HG03457 (cell line): ENCODE results near the gene PCED1B.

Experiments
- ATAC-seq: cut with Tn5 transposase; IDR thresholded peaks from one replicate; pipeline ENCODE4 v1.9.1; 2021; ENCODE audit warnings: moderate number of reproducible peaks; ENCODE audit not compliant: unreplicated experiment

The PCED1B gene

DNA sequence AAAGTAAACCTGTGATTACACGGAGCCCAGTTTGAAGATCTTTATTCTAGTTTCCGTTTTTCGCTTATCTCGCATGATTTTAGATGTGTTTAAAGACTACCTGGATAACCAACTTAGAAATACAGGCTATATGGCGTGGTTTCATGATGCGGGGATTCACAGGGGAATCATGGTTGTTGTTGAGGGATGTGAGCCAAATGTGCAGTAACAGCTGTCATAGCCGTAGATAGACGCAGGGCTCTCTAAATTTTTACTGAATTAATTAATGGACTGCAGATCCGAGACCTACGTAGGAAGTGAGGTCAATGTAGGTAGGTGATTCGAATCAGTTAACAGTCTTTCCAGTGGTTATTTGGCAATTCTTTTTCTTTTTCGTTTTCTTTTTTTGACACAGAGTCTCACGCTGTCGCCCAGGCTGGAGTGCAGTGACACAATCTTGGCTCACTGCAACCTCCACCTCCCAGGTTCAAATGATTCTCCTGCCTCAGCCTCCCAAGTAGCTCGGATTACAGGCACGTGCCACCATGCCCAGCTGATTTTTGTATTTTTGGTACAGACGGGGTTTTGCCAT, 145.2 kb downstream of the PCED1B start:
- no peak for ATAC-seq

DNA sequence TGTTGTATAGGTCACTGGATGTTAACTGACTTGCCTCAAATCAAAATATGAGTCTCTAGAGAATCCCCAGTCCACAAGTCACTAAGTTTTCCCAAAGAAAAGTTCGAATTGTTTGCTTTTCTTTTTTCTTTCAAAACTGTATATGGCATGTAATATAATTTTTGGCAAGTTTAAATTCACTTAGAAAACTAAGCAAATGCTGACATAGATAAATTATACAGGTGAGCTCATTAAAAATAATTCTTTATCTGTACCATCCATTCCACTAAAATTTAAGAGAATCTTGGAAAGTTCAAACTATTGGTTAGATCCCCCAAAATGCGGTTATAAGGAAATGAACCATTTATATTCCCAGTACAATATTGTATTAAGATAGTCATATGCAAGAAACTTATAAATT, 145.9 kb downstream of the PCED1B start:
- no peak for ATAC-seq

- ATAC-seq: no peak
Observed at GRCh38 chr12:47226199-47226598, 146.8 kb downstream of the PCED1B start.

DNA sequence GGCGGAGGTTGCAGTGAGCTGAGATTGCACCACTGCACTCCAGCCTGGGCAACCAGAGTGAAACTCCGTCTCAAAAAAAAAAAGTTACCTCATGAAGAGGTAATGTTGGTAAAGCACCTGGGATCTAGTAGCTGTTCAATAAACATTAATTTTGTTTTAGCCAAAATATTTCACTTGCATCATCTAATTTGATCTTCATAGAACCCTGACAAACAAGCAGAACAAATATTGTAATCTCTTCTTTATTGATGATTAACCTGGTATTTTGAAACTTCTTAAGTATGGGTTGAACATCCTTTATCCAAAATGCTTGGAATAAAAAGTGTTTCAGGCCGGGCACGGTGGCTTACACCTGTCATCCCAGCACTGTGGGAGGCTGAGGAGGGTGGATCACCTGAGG, 149.4 kb downstream of the PCED1B start:
- ATAC-seq: no peak

- no peak for ATAC-seq
Observed at GRCh38 chr12:47231456-47231855, 152.0 kb downstream of the PCED1B start.

DNA sequence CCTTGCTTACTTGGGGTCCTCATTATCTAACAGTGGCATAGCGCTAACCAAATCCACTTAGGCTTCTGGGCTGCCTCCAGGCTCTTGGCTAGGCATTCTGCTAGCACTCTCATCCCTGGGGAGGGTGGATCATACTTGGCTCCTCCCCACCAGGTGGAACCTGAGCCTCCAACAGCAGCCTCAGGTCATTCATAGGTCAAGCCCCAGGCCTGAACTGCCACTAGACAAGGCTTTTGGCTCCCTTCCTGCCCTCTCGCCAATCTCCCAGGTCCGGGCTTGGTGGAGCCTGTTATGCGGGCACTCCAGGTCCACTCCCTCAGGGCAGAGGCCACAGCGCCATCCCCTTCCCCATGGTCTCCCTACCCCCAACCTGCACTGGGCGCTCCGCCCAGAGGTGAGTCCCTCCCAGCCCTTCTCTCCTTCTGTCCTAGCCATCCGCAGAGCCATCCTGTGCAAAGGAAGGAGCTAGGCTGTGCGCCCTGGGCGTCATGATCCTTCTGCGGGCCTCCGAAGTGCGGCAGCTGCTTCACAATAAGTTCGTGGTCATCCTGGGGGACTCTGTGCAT, 155.2 kb downstream of the PCED1B start:
- no peak for ATAC-seq

DNA sequence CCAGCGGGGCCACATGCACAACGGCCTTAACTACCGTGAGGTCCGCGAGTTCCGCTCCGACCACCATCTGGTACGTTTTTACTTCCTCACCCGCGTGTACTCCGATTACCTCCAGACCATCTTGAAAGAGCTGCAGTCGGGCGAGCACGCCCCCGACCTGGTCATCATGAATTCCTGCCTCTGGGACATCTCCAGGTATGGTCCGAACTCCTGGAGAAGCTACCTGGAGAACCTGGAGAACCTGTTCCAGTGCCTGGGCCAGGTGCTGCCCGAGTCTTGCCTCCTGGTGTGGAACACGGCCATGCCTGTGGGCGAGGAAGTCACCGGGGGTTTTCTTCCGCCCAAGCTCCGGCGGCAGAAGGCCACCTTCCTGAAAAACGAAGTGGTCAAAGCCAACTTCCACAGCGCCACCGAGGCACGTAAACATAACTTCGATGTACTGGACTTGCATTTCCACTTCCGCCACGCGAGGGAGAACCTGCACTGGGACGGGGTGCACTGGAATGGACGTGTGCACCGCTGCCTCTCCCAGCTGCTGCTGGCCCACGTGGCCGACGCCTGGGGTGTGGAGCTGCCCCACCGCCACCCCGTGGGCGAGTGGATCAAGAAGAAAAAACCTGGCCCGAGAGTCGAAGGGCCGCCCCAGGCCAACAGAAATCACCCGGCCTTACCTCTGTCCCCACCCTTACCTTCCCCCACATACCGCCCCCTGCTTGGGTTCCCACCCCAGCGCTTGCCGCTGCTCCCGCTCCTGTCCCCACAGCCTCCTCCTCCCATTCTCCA, 156.0 kb downstream of the PCED1B start:
- ATAC-seq: no peak

- no peak for ATAC-seq
Observed at GRCh38 chr12:47236109-47236714, 156.8 kb downstream of the PCED1B start.

GRCh38 chr12:47237751-47238211, 158.4 kb downstream of the PCED1B start:
- ATAC-seq: no peak

- no peak for ATAC-seq
Observed at GRCh38 chr12:47238669-47239114, 159.3 kb downstream of the PCED1B start.

DNA sequence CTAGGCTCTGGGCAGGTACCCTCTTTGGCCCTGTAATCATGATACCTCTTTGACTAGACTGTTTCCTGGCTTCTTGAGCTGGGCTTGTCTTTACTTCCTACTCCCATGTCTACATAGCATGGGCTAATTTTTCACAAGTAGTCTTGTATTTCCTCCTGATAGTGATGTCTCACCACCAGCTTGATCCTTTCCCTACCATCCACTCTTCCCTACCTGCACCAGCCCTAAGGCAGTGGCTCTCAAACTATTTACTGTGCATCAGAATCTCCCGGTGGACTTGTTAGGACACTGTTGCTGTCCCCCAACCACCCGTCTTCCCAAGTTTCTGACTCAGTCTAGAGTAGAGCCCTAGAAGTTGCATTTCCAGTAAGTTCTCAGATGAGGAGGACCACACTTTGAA, 163.0 kb downstream of the PCED1B start:
- ATAC-seq: no peak

DNA sequence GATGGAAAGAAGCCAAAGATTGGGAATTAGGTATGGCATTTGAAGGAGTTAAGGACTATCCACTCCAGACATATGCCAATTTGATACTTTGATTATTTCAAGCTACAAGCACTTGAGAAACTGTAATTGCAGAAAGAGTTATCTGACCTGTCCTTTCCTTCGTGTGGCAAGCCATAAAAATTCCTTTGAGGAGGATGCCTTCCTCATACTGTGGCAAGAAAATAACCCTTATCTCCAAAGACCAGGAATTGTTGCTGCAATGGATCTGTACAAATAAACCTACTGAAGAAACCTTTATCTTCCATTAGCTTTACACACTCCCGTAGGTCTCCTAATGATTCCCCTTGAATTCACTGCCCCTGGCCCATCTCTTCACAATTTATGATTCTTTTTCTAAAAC, 165.4 kb downstream of the PCED1B start:
- ATAC-seq: no peak

GRCh38 chr12:47245623-47246022, 166.2 kb downstream of the PCED1B start:
- no peak for ATAC-seq

- no peak for ATAC-seq
Observed at GRCh38 chr12:47247418-47247817, 168.0 kb downstream of the PCED1B start.

GRCh38 chr12:47249082-47249481, 169.7 kb downstream of the PCED1B start:
- ATAC-seq: no peak

DNA sequence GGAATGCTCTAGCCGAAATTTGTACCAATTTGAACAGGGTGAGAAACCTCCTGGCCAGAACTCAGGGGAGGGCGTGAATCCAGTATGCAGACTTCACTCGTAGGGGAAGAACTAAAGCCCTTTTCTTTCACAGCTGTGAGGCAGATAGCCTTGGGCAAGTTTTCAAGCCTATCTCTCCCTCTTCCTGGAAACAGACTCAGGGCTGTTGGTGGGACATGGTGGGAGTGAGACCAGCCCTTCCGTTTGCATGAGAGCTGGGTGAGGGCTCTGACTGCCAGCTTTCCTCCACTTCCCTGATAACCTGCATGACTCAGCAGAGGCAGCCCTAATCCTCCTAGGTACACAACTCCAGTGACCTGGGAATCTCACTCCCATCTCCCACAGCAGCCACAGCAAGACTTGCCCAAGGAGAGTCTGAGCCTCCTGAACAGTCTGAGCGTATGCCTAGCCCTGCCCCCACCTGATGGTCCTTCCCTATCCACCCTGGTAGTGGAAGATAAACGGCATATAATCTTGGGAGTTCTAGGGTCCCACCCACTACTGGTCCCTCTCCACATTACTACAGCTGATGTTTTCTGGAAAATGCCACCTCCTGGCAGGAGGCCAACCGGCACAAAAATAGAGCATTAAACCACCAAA, 170.4 kb downstream of the PCED1B start:
- no peak for ATAC-seq

DNA sequence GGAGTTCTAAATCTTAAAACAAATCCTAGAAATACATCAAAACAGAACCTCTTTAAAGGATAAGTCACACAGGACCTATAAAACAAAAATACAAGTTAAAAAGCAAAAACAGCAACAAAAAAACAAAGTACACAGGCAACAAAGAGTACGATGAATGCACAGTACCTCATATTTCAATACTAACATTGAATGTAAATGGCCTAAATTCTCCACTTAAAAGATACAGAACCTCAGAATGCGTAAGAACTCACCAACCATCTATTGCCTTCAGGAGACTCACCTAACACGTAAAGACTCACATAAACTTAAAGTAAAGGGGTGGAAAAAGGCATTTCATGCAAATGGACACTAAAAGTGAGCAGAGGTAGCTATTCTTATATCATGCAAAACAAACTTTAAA, 172.5 kb downstream of the PCED1B start:
- no peak for ATAC-seq

DNA sequence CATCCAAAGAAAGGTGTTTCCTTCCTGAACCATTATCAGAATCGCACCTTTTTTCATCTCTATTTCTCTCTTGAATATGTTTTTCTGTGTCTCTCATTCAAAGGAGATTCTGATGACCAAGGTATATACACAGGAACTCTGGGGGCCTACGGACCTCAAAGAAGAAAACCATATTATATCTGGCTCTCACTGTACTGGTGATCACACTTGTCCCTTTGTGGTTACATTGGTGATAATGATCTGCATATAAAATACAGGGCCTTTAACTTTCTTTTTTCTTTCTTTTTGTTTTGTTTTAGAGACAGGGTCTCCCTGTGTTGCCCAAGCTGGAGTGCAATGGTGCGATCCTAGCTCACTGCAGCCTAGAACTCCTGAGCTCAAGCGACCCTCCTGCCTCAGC, 185.5 kb downstream of the PCED1B start:
- ATAC-seq: no peak

DNA sequence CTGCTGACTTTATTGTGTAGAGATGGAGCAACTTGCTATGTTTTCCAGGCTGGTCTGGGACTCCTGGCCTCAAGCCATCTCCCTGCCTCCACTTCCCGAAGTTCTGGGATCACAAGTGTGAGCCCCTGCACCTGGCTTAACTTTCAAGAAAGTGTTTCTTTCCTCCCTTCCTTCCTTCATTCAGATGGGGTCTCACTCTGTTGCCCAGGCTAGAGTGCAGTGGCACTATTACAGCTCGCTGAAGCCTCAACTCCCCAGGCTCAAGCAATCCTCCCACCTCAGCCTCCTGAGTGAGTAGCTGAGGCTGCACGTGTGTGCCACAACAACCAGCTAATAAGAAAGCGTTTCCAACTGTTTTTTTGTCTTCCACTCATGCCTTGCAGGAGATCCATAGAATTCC, 186.0 kb downstream of the PCED1B start:
- ATAC-seq: no peak

GRCh38 chr12:47267571-47267970, 188.2 kb downstream of the PCED1B start:
- ATAC-seq: no peak
